ENCODE data around the gene CCS. TPM values are rescaled to one million over a fixed set of nuclear protein-coding genes. Genes with fewer than 3 reads are reported as not detected.

The CCS gene
- total and polyA plus RNA-seq, 2 donors (not counting 1 experiment from before 2014, with no cell fraction given) = 87.8 to 174 TPM

DNA sequence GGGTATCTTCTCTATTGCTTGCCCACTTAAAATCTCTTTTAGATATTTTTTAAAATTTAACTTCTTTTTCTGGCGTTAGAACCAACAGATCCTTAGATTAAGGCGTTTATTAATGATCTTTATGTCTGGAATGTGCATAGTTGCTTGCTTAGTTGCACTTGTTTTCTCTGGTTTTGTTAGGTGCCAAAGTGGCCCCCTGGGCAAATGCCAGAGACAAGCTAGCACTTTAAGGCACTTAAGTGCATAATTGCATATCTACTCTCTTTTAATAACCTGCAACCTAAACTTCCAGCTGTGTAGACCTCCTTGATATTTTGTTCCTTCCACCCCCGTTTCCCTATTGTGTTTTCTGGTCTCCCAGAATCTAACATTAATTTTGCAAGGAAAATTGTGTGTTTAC is 48.8 kb downstream of the CCS start:
- H3K4me3 ChIP-seq (ENCODE audit: control extremely low read depth in 1 of 5, extremely low read depth in 1 of 5, insufficient read depth in 1 of 5, low read depth in 2 of 5, low read length in 4 of 5) = peak overlapping the region in 1 of 5 experiments; percentile 7
- peak overlapping the region in 1 of 2 donors; percentile 35 for H3K27ac ChIP-seq (ENCODE audit: low read length in 2 of 2)
- DNase-seq (no peak), ATAC-seq (ENCODE audit: low read depth) (no peak)
- intact Hi-C loops (cut with micrococcal nuclease) = no loop called here
- WGBS (ENCODE audit: insufficient coverage) = no CpG with 5 or more reads among the region's 3 CpGs
- H3K9me3 ChIP-seq (ENCODE audit: control extremely low read depth in 1 of 3, control insufficient read depth in 2 of 3, insufficient read depth in 1 of 3, low read length in 2 of 3) = no peaks in the 10 kb centered on the region
- H3K4me2 ChIP-seq (replicated peaks; ENCODE audit: low read depth, low read length, poor library complexity, severe bottlenecking) = peak overlapping the region; percentile 89
- ChIA-PET CTCF (interaction anchor here (0.9 to 2.1 kb wide), 2 partner anchors 15 to 25 kb away, joined by 3 to 6 read pairs; partner anchors contain the start of gene RBM14), POLR2A (no interaction called here)
- Mint-ChIP-seq H3K9me3 (ENCODE audit: insufficient read depth) (no peaks in the 10 kb centered on the region), H3K4me1 (peaks cover 86% of the 10 kb centered on the region), H3K27ac (no peak overlapping the region), H3K4me3 (peak overlapping the region; percentile 66), H3K27me3 (no peaks in the 10 kb centered on the region)
- H3K4me1 ChIP-seq (ENCODE audit: control insufficient read depth in 2 of 2, insufficient read depth in 2 of 2, low read length in 2 of 2) = peaks cover 60 to 72% of the 10 kb centered on the region in 2 donors
- no peaks in the 10 kb centered on the region for H3K27me3 ChIP-seq (replicated peaks in 1 of 4; ENCODE audit: control extremely low read depth in 1 of 4, control insufficient read depth in 3 of 4, insufficient read depth in 4 of 4, low read length in 3 of 4)
- TF ChIP-seq, protein P1, sequence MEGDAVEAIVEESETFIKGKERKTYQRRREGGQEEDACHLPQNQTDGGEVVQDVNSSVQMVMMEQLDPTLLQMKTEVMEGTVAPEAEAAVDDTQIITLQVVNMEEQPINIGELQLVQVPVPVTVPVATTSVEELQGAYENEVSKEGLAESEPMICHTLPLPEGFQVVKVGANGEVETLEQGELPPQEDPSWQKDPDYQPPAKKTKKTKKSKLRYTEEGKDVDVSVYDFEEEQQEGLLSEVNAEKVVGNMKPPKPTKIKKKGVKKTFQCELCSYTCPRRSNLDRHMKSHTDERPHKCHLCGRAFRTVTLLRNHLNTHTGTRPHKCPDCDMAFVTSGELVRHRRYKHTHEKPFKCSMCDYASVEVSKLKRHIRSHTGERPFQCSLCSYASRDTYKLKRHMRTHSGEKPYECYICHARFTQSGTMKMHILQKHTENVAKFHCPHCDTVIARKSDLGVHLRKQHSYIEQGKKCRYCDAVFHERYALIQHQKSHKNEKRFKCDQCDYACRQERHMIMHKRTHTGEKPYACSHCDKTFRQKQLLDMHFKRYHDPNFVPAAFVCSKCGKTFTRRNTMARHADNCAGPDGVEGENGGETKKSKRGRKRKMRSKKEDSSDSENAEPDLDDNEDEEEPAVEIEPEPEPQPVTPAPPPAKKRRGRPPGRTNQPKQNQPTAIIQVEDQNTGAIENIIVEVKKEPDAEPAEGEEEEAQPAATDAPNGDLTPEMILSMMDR (IDR thresholded peaks at IDR 0.05) = no peak
- no peak for TF ChIP-seq EZH2 (IDR thresholded peaks at IDR 0.05; ENCODE audit: borderline replicate concordance, insufficient read depth, low read depth, low read length, poor library complexity, severe bottlenecking)
- H3K36me3 ChIP-seq (replicated peaks in 1 of 2; ENCODE audit: control extremely low read depth in 1 of 2, control insufficient read depth in 1 of 2, extremely low read depth in 1 of 2, insufficient read depth in 2 of 2, low read length in 1 of 2) = peaks cover 4 to 70% of the 10 kb centered on the region in 2 experiments
- peaks cover 98% of the 10 kb centered on the region for H3K79me2 ChIP-seq (ENCODE audit: control insufficient read depth, insufficient read depth, low read length)
- peak overlapping the region; percentile 34 for H3K9ac ChIP-seq (ENCODE audit: low read length)
- no peak overlapping the region for H2AFZ ChIP-seq (ENCODE audit: insufficient read depth, low read depth, low read length, poor library complexity, severe bottlenecking)
- peaks cover 93% of the 10 kb centered on the region for H4K20me1 ChIP-seq (ENCODE audit: control insufficient read depth, insufficient read depth, low read length, poor library complexity, severe bottlenecking)

GRCh38 chr11:66643745-66644437 is 50.9 kb downstream of the CCS start:
- H3K4me2 ChIP-seq (replicated peaks; ENCODE audit: low read depth, low read length, poor library complexity, severe bottlenecking) = no peak overlapping the region
- ChIA-PET CTCF (interaction anchor here (0.6 to 0.7 kb wide), 2 partner anchors 33 to 408 kb away, joined by 4 to 5 read pairs; no protein-coding TSS in a partner anchor), POLR2A (no interaction called here)
- peaks cover 100% of the 10 kb centered on the region for H3K79me2 ChIP-seq (ENCODE audit: control insufficient read depth, insufficient read depth, low read length)
- H3K36me3 ChIP-seq (replicated peaks in 1 of 2; ENCODE audit: control extremely low read depth in 1 of 2, control insufficient read depth in 1 of 2, extremely low read depth in 1 of 2, insufficient read depth in 2 of 2, low read length in 1 of 2) = peaks cover 4 to 88% of the 10 kb centered on the region in 2 experiments
- H3K4me3 ChIP-seq (ENCODE audit: control extremely low read depth in 1 of 5, extremely low read depth in 1 of 5, insufficient read depth in 1 of 5, low read depth in 2 of 5, low read length in 4 of 5) = no peak overlapping the region
- no peaks in the 10 kb centered on the region for H3K27me3 Mint-ChIP-seq
- peak overlapping the region; percentile 11 for H3K27ac Mint-ChIP-seq
- no peaks in the 10 kb centered on the region for H3K27me3 ChIP-seq (replicated peaks in 1 of 4; ENCODE audit: control extremely low read depth in 1 of 4, control insufficient read depth in 3 of 4, insufficient read depth in 4 of 4, low read length in 3 of 4)
- no peak overlapping the region for H3K27ac ChIP-seq (ENCODE audit: low read length in 2 of 2)
- peaks cover 84% of the 10 kb centered on the region for H3K4me1 Mint-ChIP-seq
- DNase-seq (no peak), ATAC-seq (ENCODE audit: low read depth) (no peak)
- no peak overlapping the region for H2AFZ ChIP-seq (ENCODE audit: insufficient read depth, low read depth, low read length, poor library complexity, severe bottlenecking)
- H3K4me1 ChIP-seq (ENCODE audit: control insufficient read depth in 2 of 2, insufficient read depth in 2 of 2, low read length in 2 of 2) = peaks cover 51 to 59% of the 10 kb centered on the region in 2 donors
- H3K9ac ChIP-seq (ENCODE audit: low read length) = no peak overlapping the region
- no peak overlapping the region for H3K4me3 Mint-ChIP-seq
- H3K9me3 ChIP-seq (ENCODE audit: control extremely low read depth in 1 of 3, control insufficient read depth in 2 of 3, insufficient read depth in 1 of 3, low read length in 2 of 3) = no peaks in the 10 kb centered on the region
- intact Hi-C loops (cut with micrococcal nuclease) = no loop called here
- H4K20me1 ChIP-seq (ENCODE audit: control insufficient read depth, insufficient read depth, low read length, poor library complexity, severe bottlenecking) = peaks cover 96% of the 10 kb centered on the region
- 98% methylated on average over 22 of the region's 24 CpGs for WGBS (ENCODE audit: insufficient coverage)
- no peaks in the 10 kb centered on the region for H3K9me3 Mint-ChIP-seq (ENCODE audit: insufficient read depth)
- no peak for TF ChIP-seq EZH2 (IDR thresholded peaks at IDR 0.05; ENCODE audit: borderline replicate concordance, insufficient read depth, low read depth, low read length, poor library complexity, severe bottlenecking)
- TF ChIP-seq, protein P1 (IDR thresholded peaks at IDR 0.05) = no peak

Measured in B cell (primary cell).